WTC11 (cell line): Measurements from ENCODE around the gene HLA-DPA1. TPM values are rescaled to one million over a fixed set of nuclear protein-coding genes. Genes with fewer than 3 reads are reported as not detected.

Experiments used
- ATAC-seq: fragments of 200-7000 bp; cut with Tn5 transposase; 2 replicates; pipeline ENCODE4 v1.10.0; 2021; ENCODE audit warnings: mild to moderate bottlenecking, moderate library complexity
- CTCF ChIA-PET: fragments of 300-600 bp; sonication (Branson Sonifier 250); formaldehyde crosslinking; loops from one replicate; lab custom pipeline; 2021; ENCODE audit warnings: antibody characterized with exemption; lab: Charles Lee
- POLR2A ChIA-PET: fragments of 350-600 bp; sonication (Branson Sonifier 250); formaldehyde crosslinking; loops from one replicate; lab custom pipeline; 2021; ENCODE audit warnings: antibody characterized with exemption; lab: Charles Lee
- DNase-seq: peaks from one replicate; pipeline ENCODE4 v3.0.0; 2021; ENCODE audit warnings: low spot score
- H3K27ac Mint-ChIP-seq: 2 replicates; pipeline ENCODE4 v1.8.0; 2021; ENCODE audit warnings: mixed read lengths
- H3K27me3 Mint-ChIP-seq: 2 replicates; pipeline ENCODE4 v1.8.0; 2021; ENCODE audit warnings: low read depth, mild to moderate bottlenecking, moderate library complexity, mixed read lengths
- H3K36me3 Mint-ChIP-seq: 2 replicates; pipeline ENCODE4 v1.8.0; 2021; ENCODE audit warnings: mixed read lengths
- H3K4me1 Mint-ChIP-seq: 2 replicates; pipeline ENCODE4 v1.8.0; 2022; ENCODE audit warnings: mixed read lengths
- H3K4me3 Mint-ChIP-seq: 2 replicates; pipeline ENCODE4 v1.8.0; 2021; ENCODE audit warnings: mild to moderate bottlenecking, moderate library complexity, mixed read lengths
- H3K9me3 Mint-ChIP-seq: 2 replicates; pipeline ENCODE4 v1.8.0; 2021; ENCODE audit warnings: mixed read lengths
- ARID4B ChIP-seq: sonication (generic); formaldehyde crosslinking; IDR thresholded peaks from 2 replicates; pipeline ENCODE4 v1.8.0; 2023; ENCODE audit warnings: missing genetic modification reagents, mild to moderate bottlenecking, borderline replicate concordance
- E2F4 ChIP-seq: sonication (generic); formaldehyde crosslinking; IDR thresholded peaks from 2 replicates; pipeline ENCODE4 v1.8.1; 2022; ENCODE audit warnings: low read depth, mild to moderate bottlenecking, moderate library complexity, missing genetic modification reagents, borderline replicate concordance
- E2F5 ChIP-seq: sonication (generic); formaldehyde crosslinking; IDR thresholded peaks from 2 replicates; pipeline ENCODE4 v1.8.1; 2022; ENCODE audit warnings: mild to moderate bottlenecking, moderate library complexity, missing genetic modification reagents
- ESRRA ChIP-seq: sonication (generic); formaldehyde crosslinking; IDR thresholded peaks from 2 replicates; pipeline ENCODE4 v1.8.1; 2022; ENCODE audit warnings: mild to moderate bottlenecking, missing genetic modification reagents, borderline replicate concordance
- JAZF1 ChIP-seq: fragments of 250-450 bp; sonication (Bioruptor Pico); IDR thresholded peaks from 2 replicates; pipeline ENCODE4 v1.9.0; 2021; ENCODE audit warnings: moderate library complexity, mild to moderate bottlenecking, inconsistent platforms
- OVOL2 ChIP-seq: fragments of 250-450 bp; sonication (Bioruptor Pico); IDR thresholded peaks from 2 replicates; pipeline ENCODE4 v1.9.0; 2021; ENCODE audit warnings: mild to moderate bottlenecking, borderline replicate concordance
- TEAD4 ChIP-seq: sonication (generic); formaldehyde crosslinking; IDR thresholded peaks from 2 replicates; pipeline ENCODE4 v1.8.0; 2022; ENCODE audit warnings: mild to moderate bottlenecking, missing genetic modification reagents
- ZNF138 ChIP-seq: sonication (generic); formaldehyde crosslinking; conservative IDR thresholded peaks from 2 replicates; pipeline ENCODE4 v1.8.1; 2022; ENCODE audit warnings: mild to moderate bottlenecking, moderate library complexity, missing genetic modification reagents
- ZNF219 ChIP-seq: sonication (generic); formaldehyde crosslinking; IDR thresholded peaks from 2 replicates; pipeline ENCODE4 v1.8.0; 2023; ENCODE audit warnings: missing genetic modification reagents, mild to moderate bottlenecking, borderline replicate concordance
- ZNF232 ChIP-seq: sonication (generic); formaldehyde crosslinking; IDR thresholded peaks from 2 replicates; pipeline ENCODE4 v1.8.0; 2022; ENCODE audit warnings: mild to moderate bottlenecking, missing genetic modification reagents
- ZNF425 ChIP-seq: fragments of 250-450 bp; sonication (Bioruptor Pico); conservative IDR thresholded peaks from 2 replicates; pipeline ENCODE4 v1.9.0; 2021; ENCODE audit warnings: mild to moderate bottlenecking
- ZNF532 ChIP-seq: fragments of 250-450 bp; sonication (Bioruptor Pico); IDR thresholded peaks from 2 replicates; pipeline ENCODE4 v1.9.0; 2021; ENCODE audit warnings: mild to moderate bottlenecking, borderline replicate concordance
- total RNA-seq: library from RNA; stranded (reverse); gene quantifications from 3 replicates; pipeline ENCODE4 v1.2.3, GENCODE V29; 2021
- TF ChIP-seq, protein P1 (sequence below): sonication (generic); formaldehyde crosslinking; IDR thresholded peaks from 2 replicates; pipeline ENCODE4 v1.8.0; 2022; ENCODE audit warnings: mild to moderate bottlenecking, missing genetic modification reagents

The HLA-DPA1 gene
- total RNA-seq, 1 experiment from 2014 or later: 4.9 TPM

- ChIA-PET CTCF (interaction anchor here (1.2 to 5.9 kb wide), 3 partner anchors 29 to 64 kb away, joined by 5 to 68 read pairs (median 41); no protein-coding TSS in a partner anchor), POLR2A (no interaction called here)
- Mint-ChIP-seq H3K4me1 (peaks cover 31% of the 10 kb centered on the region), H3K27ac (no peak overlapping the region), H3K27me3 (peaks cover 20% of the 10 kb centered on the region), H3K4me3 (no peak overlapping the region), H3K36me3 (no peaks in the 10 kb centered on the region), H3K9me3 (no peaks in the 10 kb centered on the region)
- DNase-seq (no peak), ATAC-seq (no peak)
- no peak for TF ChIP-seq JAZF1
- no peak for TF ChIP-seq ZNF138 (CRISPR knock-in tag)
- TF ChIP-seq ZNF425 (CRISPR knock-in tag): no peak
- no peak for TF ChIP-seq ZNF232 (CRISPR knock-in tag)
Observed at GRCh38 chr6:33078442-33078841, 5.0 kb upstream of the HLA-DPA1 start.

GRCh38 chr6:33077908-33078307 lies 4.5 kb upstream of the HLA-DPA1 start:
- POLR2A ChIA-PET: no interaction called here
- peaks cover 32% of the 10 kb centered on the region for H3K4me1 Mint-ChIP-seq
- CTCF ChIA-PET: interaction anchor here (0.6 to 5.9 kb wide), 4 partner anchors 29 to 990 kb away, joined by 3 to 68 read pairs (median 23); no protein-coding TSS in a partner anchor
- no peaks in the 10 kb centered on the region for H3K36me3 Mint-ChIP-seq
- DNase-seq: no peak
- no peak overlapping the region for H3K4me3 Mint-ChIP-seq
- H3K9me3 Mint-ChIP-seq: no peaks in the 10 kb centered on the region
- H3K27me3 Mint-ChIP-seq: peaks cover 20% of the 10 kb centered on the region
- H3K27ac Mint-ChIP-seq: no peak overlapping the region; the same call in 1 of the 2 replicates
- no peak for TF ChIP-seq TEAD4 (CRISPR knock-in tag)
- no peak for TF ChIP-seq ZNF219 (CRISPR knock-in tag)
- no peak for TF ChIP-seq E2F5
- TF ChIP-seq ZNF532 (CRISPR knock-in tag): no peak
- no peak for TF ChIP-seq E2F4 (CRISPR knock-in tag)
- no peak for TF ChIP-seq ESRRA (CRISPR knock-in tag)
- TF ChIP-seq ARID4B (CRISPR knock-in tag): no peak
- TF ChIP-seq, protein P1, sequence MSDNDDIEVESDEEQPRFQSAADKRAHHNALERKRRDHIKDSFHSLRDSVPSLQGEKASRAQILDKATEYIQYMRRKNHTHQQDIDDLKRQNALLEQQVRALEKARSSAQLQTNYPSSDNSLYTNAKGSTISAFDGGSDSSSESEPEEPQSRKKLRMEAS: no peak
- TF ChIP-seq OVOL2 (CRISPR knock-in tag): no peak
- TF ChIP-seq, all 79 proteins: peak for 0
- no peak for ATAC-seq
